Calu3 (cell line): ENCODE measurements around the gene CYB5R2. TPM values are rescaled to one million over a fixed set of nuclear protein-coding genes. Genes with fewer than 3 reads are reported as not detected.

Experiments
- BruUV-seq: library from RNA; stranded (reverse); fragments of 400-500 nt; replicated peaks from 2 replicates; lab custom pipeline; 2021; lab: Mats Ljungman, UMichigan
- CTCF ChIA-PET: fragments of 300-600 bp; sonication (Branson Sonifier 250); formaldehyde crosslinking; loops from one replicate; lab custom pipeline; 2022; ENCODE audit warnings: antibody characterized with exemption; lab: Charles Lee
- DNase-seq: peaks from one replicate; pipeline ENCODE4 v3.0.0; 2022
- H3K27ac Mint-ChIP-seq: one replicate; pipeline ENCODE4 v1.8.0; 2022; ENCODE audit warnings: mixed read lengths; ENCODE audit not compliant: unreplicated experiment
- H3K27me3 Mint-ChIP-seq: one replicate; pipeline ENCODE4 v1.8.0; 2022; ENCODE audit warnings: mixed read lengths; ENCODE audit not compliant: unreplicated experiment
- H3K36me3 Mint-ChIP-seq: one replicate; pipeline ENCODE4 v1.8.0; 2022; ENCODE audit warnings: mild to moderate bottlenecking, moderate library complexity, mixed read lengths; ENCODE audit not compliant: insufficient read depth, unreplicated experiment
- H3K4me1 Mint-ChIP-seq: one replicate; pipeline ENCODE4 v1.8.0; 2022; ENCODE audit warnings: mild to moderate bottlenecking, low read depth, mixed read lengths; ENCODE audit not compliant: unreplicated experiment
- H3K4me3 Mint-ChIP-seq: one replicate; pipeline ENCODE4 v1.8.0; 2022; ENCODE audit warnings: mild to moderate bottlenecking, low read depth, moderate library complexity, mixed read lengths; ENCODE audit not compliant: unreplicated experiment
- H3K9me3 Mint-ChIP-seq: one replicate; pipeline ENCODE4 v1.8.0; 2022; ENCODE audit warnings: low read depth, mixed read lengths; ENCODE audit not compliant: unreplicated experiment
- intact Hi-C: fragments of 100-400 bp; cut with micrococcal nuclease; formaldehyde crosslinking; loops from one replicate; pipeline ENCODE4 v1.10.0; 2022; ENCODE audit not compliant: unreplicated experiment
- total RNA-seq: library from RNA; stranded (reverse); gene quantifications from 2 replicates; pipeline ENCODE4 v1.2.3, GENCODE V29; 2022
- TF ChIP-seq, protein P1 (sequence below): fragments of 200-600 bp; IDR thresholded peaks from one replicate; pipeline ENCODE4 v1.8.0; 2022; ENCODE audit warnings: antibody characterized with exemption; ENCODE audit not compliant: unreplicated experiment

CYB5R2 gene
- total RNA-seq, 1 experiment from 2014 or later = 23.0 TPM

DNA sequence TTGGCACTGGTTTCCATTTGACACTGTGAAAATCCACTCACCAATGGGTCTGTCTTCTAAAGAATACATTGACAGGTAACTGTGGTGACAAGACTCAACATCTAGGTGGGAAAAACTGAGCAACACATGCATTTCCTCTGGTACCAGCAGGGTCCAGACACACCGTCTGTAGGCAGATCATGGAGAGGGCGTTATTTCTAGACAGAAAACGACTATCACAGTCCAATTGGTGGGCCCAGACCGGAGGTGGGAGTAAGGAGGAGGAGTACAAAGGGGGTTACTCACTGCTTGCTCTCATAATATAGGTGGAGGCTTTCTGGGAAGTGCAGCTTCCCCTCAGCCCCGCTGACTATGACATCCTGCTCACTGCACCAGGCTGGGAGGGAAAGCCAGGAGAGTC, 23.1 kb upstream of the CYB5R2 start:
- CTCF ChIA-PET = no interaction called here
- H3K36me3 Mint-ChIP-seq = no peaks in the 10 kb centered on the region
- no peaks in the 10 kb centered on the region for H3K9me3 Mint-ChIP-seq
- DNase-seq = no peak
- H3K4me3 Mint-ChIP-seq = no peak overlapping the region
- H3K27ac Mint-ChIP-seq = no peak overlapping the region
- TF ChIP-seq, protein P1, sequence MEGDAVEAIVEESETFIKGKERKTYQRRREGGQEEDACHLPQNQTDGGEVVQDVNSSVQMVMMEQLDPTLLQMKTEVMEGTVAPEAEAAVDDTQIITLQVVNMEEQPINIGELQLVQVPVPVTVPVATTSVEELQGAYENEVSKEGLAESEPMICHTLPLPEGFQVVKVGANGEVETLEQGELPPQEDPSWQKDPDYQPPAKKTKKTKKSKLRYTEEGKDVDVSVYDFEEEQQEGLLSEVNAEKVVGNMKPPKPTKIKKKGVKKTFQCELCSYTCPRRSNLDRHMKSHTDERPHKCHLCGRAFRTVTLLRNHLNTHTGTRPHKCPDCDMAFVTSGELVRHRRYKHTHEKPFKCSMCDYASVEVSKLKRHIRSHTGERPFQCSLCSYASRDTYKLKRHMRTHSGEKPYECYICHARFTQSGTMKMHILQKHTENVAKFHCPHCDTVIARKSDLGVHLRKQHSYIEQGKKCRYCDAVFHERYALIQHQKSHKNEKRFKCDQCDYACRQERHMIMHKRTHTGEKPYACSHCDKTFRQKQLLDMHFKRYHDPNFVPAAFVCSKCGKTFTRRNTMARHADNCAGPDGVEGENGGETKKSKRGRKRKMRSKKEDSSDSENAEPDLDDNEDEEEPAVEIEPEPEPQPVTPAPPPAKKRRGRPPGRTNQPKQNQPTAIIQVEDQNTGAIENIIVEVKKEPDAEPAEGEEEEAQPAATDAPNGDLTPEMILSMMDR = no peak
- H3K4me1 Mint-ChIP-seq = no peaks in the 10 kb centered on the region
- intact Hi-C loops = no loop called here
- no TSS peak for BruUV-seq
- H3K27me3 Mint-ChIP-seq = peaks cover 80% of the 10 kb centered on the region

DNA sequence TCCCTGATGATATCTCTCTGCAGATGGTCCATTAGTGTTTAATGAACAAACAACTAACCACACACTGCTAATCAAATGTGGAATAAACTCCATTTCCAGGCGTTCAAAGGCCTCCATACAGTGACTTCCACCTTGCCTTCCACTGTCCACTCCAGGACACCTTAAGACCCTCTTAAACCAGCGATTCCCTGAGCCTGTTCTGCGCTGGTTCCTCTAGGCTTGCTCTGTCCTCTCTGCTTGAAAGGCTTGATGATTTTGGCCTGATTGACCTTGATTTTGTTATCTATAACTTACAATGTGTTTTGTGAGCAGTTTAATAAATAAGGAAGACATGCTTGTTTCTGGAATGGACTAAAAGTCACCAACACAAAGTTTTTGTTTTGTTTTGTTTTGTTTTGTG, 20.9 kb upstream of the CYB5R2 start:
- Mint-ChIP-seq H3K4me1 (no peaks in the 10 kb centered on the region), H3K36me3 (no peaks in the 10 kb centered on the region), H3K27me3 (peaks cover 63% of the 10 kb centered on the region), H3K4me3 (no peak overlapping the region), H3K27ac (no peak overlapping the region), H3K9me3 (no peaks in the 10 kb centered on the region)
- intact Hi-C loops = loop anchor here (2.0 kb wide), 2 partner anchors 251 to 341 kb away; no protein-coding TSS in a partner anchor
- no peak for DNase-seq
- BruUV-seq = no TSS peak
- CTCF ChIA-PET = interaction anchor here (0.7 to 1.2 kb wide), 3 partner anchors 181 to 1075 kb away, joined by 3 read pairs; partner anchors contain the start of genes PPFIBP2 and TPP1
- TF ChIP-seq, protein P1 = no peak

DNA sequence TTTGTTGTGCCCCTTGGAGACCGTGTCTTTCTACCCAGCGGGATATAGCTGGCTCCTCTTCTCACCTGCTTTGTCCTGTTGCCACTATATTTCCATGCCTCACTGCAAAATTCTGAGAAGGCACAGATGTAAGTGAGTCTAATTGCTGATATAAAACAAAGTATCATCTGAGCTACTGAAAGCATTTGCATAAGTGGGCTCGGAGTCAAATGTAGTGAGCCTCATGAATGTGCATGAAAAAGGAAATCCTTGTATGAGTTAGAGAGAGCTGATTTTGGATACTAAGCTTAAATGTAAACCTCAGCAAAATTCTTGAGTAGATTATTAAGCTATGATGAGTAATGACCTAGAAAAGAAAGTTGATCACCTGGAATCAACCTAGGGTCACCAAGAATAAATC, 19.1 kb upstream of the CYB5R2 start:
- intact Hi-C loops = no loop called here
- BruUV-seq = no TSS peak
- Mint-ChIP-seq H3K4me1 (peaks cover 7% of the 10 kb centered on the region), H3K27me3 (peaks cover 45% of the 10 kb centered on the region), H3K9me3 (no peaks in the 10 kb centered on the region), H3K36me3 (no peaks in the 10 kb centered on the region), H3K4me3 (no peak overlapping the region), H3K27ac (no peak overlapping the region)
- no peak for DNase-seq
- CTCF ChIA-PET = interaction anchor here (1.3 kb wide), 1 partner anchor 179 kb away, joined by 3 read pairs; the partner anchor contains the start of gene PPFIBP2
- TF ChIP-seq, protein P1 = no peak

DNA sequence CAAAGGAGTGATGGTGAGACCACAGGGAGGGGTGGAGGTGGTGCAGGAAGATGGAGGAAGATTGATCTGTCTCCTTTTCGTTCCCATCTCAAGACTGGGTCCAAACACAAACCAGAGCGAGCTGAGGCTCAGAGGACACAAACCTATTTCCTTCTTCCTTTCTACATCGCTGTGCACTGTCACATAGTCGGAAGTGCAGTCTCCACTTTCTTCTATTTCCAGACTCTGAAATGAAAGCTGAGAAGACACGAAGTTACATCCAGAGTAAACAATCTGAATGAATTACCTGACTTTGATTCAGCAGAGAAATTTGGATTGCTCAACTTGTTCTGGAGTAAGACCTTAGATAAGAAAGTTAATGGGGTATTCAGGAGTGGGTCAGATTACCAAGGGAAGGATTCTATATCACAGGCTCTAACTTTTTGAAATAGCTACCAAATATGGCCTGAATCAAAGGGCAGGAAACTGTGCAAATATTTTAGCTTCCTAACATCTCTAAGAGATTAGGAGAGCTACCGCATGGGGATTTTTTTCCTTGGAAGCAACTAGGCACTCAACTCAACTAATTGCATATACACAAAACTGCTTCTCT, 18.6 kb upstream of the CYB5R2 start:
- Mint-ChIP-seq H3K36me3 (no peaks in the 10 kb centered on the region), H3K27me3 (peaks cover 39% of the 10 kb centered on the region), H3K4me1 (peaks cover 7% of the 10 kb centered on the region), H3K4me3 (no peak overlapping the region), H3K27ac (no peak overlapping the region), H3K9me3 (no peaks in the 10 kb centered on the region)
- intact Hi-C loops = no loop called here
- TF ChIP-seq, protein P1 = no peak
- CTCF ChIA-PET = interaction anchor here (1.3 kb wide), 1 partner anchor 178 kb away, joined by 3 read pairs; the partner anchor contains the start of gene PPFIBP2
- DNase-seq = no peak
- no TSS peak for BruUV-seq
